IMR-90 (cell line): ENCODE measurements around the gene TBX1. TPM values are rescaled to one million over a fixed set of nuclear protein-coding genes. Genes with fewer than 3 reads are reported as not detected.

Experiments used
- ATAC-seq: fragments of 200-7000 bp; cut with Tn5 transposase; 2 replicates; pipeline ENCODE4 v1.9.1; 2020; ENCODE audit warnings: low read depth, mild to moderate bottlenecking, moderate library complexity
- BruUV-seq: library from RNA; stranded (reverse); fragments of 400-500 nt; replicated peaks from 2 replicates; lab custom pipeline; 2021; lab: Mats Ljungman, UMichigan
- CTCF ChIA-PET: fragments of 300-600 bp; formaldehyde crosslinking; extraction: SDS; loops from one replicate; lab custom pipeline; 2021; ENCODE audit warnings: antibody characterized with exemption; lab: Yijun Ruan, JAX
- POLR2A ChIA-PET: fragments of 300-600 bp; sonication (Branson Sonifier 250); formaldehyde crosslinking; loops from one replicate; lab custom pipeline; 2022; ENCODE audit warnings: antibody characterized with exemption; ENCODE audit not compliant: unreplicated experiment; lab: Charles Lee
- DNase-seq: peaks from one replicate; pipeline ENCODE4 v3.0.0; 2013
- H2AFZ ChIP-seq: replicated peaks from 2 replicates; pipeline ENCODE3; 2013; ENCODE audit warnings: low read length, mild to moderate bottlenecking; ENCODE audit not compliant: poor library complexity
- H2AK5ac ChIP-seq: 2 replicates; pipeline ENCODE4 v1.6.1; 2013; ENCODE audit warnings: low read depth, low read length, inconsistent platforms
- H2AK9ac ChIP-seq: replicated peaks from 2 replicates; pipeline ENCODE3; 2013; ENCODE audit warnings: mild to moderate bottlenecking, low read depth, low read length, moderate library complexity; ENCODE audit not compliant: poor library complexity
- H2BK120ac ChIP-seq: 2 replicates; pipeline ENCODE4 v1.6.1; 2013; ENCODE audit warnings: low read depth, low read length, inconsistent platforms
- H2BK15ac ChIP-seq: 3 replicates; pipeline ENCODE4 v1.6.1; 2013; ENCODE audit warnings: low read depth, low read length, inconsistent platforms
- H2BK20ac ChIP-seq: 2 replicates; pipeline ENCODE4 v1.6.1; 2013; ENCODE audit warnings: low read depth, mild to moderate bottlenecking, inconsistent platforms, low read length, moderate library complexity
- H2BK5ac ChIP-seq: 2 replicates; pipeline ENCODE4 v1.6.1; 2013; ENCODE audit warnings: mild to moderate bottlenecking, low read depth, low read length, inconsistent platforms; ENCODE audit not compliant: poor library complexity, severe bottlenecking
- H3K14ac ChIP-seq: replicated peaks from 2 replicates; pipeline ENCODE4 v1.6.1; 2013; ENCODE audit warnings: low read depth, low read length, inconsistent platforms
- H3K18ac ChIP-seq: 2 replicates; pipeline ENCODE4 v1.6.1; 2013; ENCODE audit warnings: low read depth, low read length, control low read depth
- H3K23ac ChIP-seq: 2 replicates; pipeline ENCODE4 v1.6.1; 2013; ENCODE audit warnings: low read depth, low read length, inconsistent platforms
- H3K27ac ChIP-seq: 2 replicates; pipeline ENCODE4 v1.5.1; 2013; ENCODE audit warnings: mild to moderate bottlenecking, control low read depth, low read length; ENCODE audit not compliant: insufficient read depth
- H3K27me3 ChIP-seq: 2 replicates; pipeline ENCODE4 v1.6.1; 2013; ENCODE audit warnings: low read length; ENCODE audit not compliant: control insufficient read depth, insufficient read depth
- H3K36me3 ChIP-seq: 2 replicates; pipeline ENCODE4 v1.6.1; 2013; ENCODE audit warnings: low read length, mixed read lengths; ENCODE audit not compliant: control insufficient read depth, insufficient read depth
- H3K4ac ChIP-seq: 2 replicates; pipeline ENCODE4 v1.6.1; 2013; ENCODE audit warnings: low read depth, low read length, inconsistent platforms
- H3K4me1 ChIP-seq: 2 replicates; pipeline ENCODE4 v1.6.1; 2013; ENCODE audit warnings: low read length, mixed read lengths; ENCODE audit not compliant: control insufficient read depth, insufficient read depth
- H3K4me2 ChIP-seq: 2 replicates; pipeline ENCODE4 v1.6.1; 2013; ENCODE audit warnings: low read depth, mild to moderate bottlenecking, control low read depth, low read length, moderate library complexity
- H3K4me3 ChIP-seq: 2 replicates; pipeline ENCODE4 v1.5.1; 2013; ENCODE audit warnings: low read depth, mild to moderate bottlenecking, control low read depth, low read length, moderate library complexity; ENCODE audit not compliant: insufficient read depth
- H3K56ac ChIP-seq: 2 replicates; pipeline ENCODE4 v1.6.1; 2013; ENCODE audit warnings: low read length, inconsistent platforms; ENCODE audit not compliant: insufficient read depth; ENCODE audit errors: extremely low read depth
- H3K79me1 ChIP-seq, 2 experiments: 2 replicates each; pipeline ENCODE4 v1.6.1; 2013; ENCODE audit warnings: low read length in 2 of 2, inconsistent platforms in 1 of 2, low read depth in 1 of 2
- H3K9ac ChIP-seq: 2 replicates; pipeline ENCODE4 v1.6.1; 2013; ENCODE audit warnings: low read depth, low read length, control low read depth
- H3K9me1 ChIP-seq: 2 replicates; pipeline ENCODE4 v1.6.1; 2013; ENCODE audit warnings: low read length, inconsistent platforms; ENCODE audit not compliant: insufficient read depth
- H3K9me3 ChIP-seq: 2 replicates; pipeline ENCODE4 v1.6.1; 2013; ENCODE audit warnings: low read length; ENCODE audit not compliant: control insufficient read depth, insufficient read depth
- H4K20me1 ChIP-seq: 2 replicates; pipeline ENCODE4 v1.6.1; 2013; ENCODE audit warnings: low read length, inconsistent platforms; ENCODE audit not compliant: insufficient read depth
- H4K5ac ChIP-seq: 2 replicates; pipeline ENCODE4 v1.6.1; 2013; ENCODE audit warnings: mild to moderate bottlenecking, low read depth, low read length, control low read depth
- H4K8ac ChIP-seq, 2 experiments: 2 replicates each; pipeline ENCODE4 v1.6.1; 2013; ENCODE audit warnings: low read depth in 2 of 2, low read length in 2 of 2, control low read depth in 1 of 2, inconsistent platforms in 1 of 2
- H4K91ac ChIP-seq: 2 replicates; pipeline ENCODE4 v1.6.1; 2013; ENCODE audit warnings: low read depth, low read length, inconsistent platforms; ENCODE audit not compliant: insufficient read depth
- BHLHE40 ChIP-seq: fragments of 150-350 bp; IDR thresholded peaks from 2 replicates; pipeline ENCODE4 v1.6.1; 2016; ENCODE audit warnings: mild to moderate bottlenecking, low read depth, low read length
- CTCF ChIP-seq: conservative IDR thresholded peaks from 2 replicates; pipeline ENCODE4 v1.5.1; 2012; ENCODE audit warnings: mild to moderate bottlenecking, low read depth, low read length, improper control_type of control experiment
- ELK1 ChIP-seq: fragments of 150-350 bp; IDR thresholded peaks from 2 replicates; pipeline ENCODE4 v1.6.1; 2016; ENCODE audit warnings: low read depth, mild to moderate bottlenecking, low read length, moderate library complexity, borderline replicate concordance
- FOS ChIP-seq: fragments of 150-350 bp; IDR thresholded peaks from 2 replicates; pipeline ENCODE4 v1.6.1; 2016; ENCODE audit warnings: low read depth, low read length
- MAFK ChIP-seq: IDR thresholded peaks from 2 replicates; pipeline ENCODE4 v1.6.1; 2012; ENCODE audit warnings: low read depth, low read length, improper control_type of control experiment
- MAZ ChIP-seq: IDR thresholded peaks from 2 replicates; pipeline ENCODE4 v1.6.1; 2012; ENCODE audit warnings: low read depth, mild to moderate bottlenecking, low read length, improper control_type of control experiment, moderate library complexity, borderline replicate concordance
- MXI1 ChIP-seq: IDR thresholded peaks from 2 replicates; pipeline ENCODE4 v1.6.1; 2012; ENCODE audit warnings: low read depth, mild to moderate bottlenecking, low read length, moderate library complexity, borderline replicate concordance
- NFE2L2 ChIP-seq: fragments of 150-350 bp; IDR thresholded peaks from 2 replicates; pipeline ENCODE4 v1.6.1; 2016; ENCODE audit warnings: low read depth, mild to moderate bottlenecking, low read length
- RAD21 ChIP-seq: IDR thresholded peaks from 2 replicates; pipeline ENCODE4 v1.6.1; 2012; ENCODE audit warnings: low read length, improper control_type of control experiment
- RCOR1 ChIP-seq: IDR thresholded peaks from 2 replicates; pipeline ENCODE4 v1.6.1; 2012; ENCODE audit warnings: mild to moderate bottlenecking, low read length, improper control_type of control experiment; ENCODE audit not compliant: insufficient replicate concordance
- RFX5 ChIP-seq: IDR thresholded peaks from 2 replicates; pipeline ENCODE4 v1.8.0; 2012; ENCODE audit warnings: low read depth, mild to moderate bottlenecking, low read length, moderate library complexity
- SMC3 ChIP-seq: fragments of 150-350 bp; IDR thresholded peaks from 2 replicates; pipeline ENCODE4 v1.6.1; 2016; ENCODE audit warnings: low read depth, mild to moderate bottlenecking, antibody characterized with exemption, low read length, moderate library complexity
- USF2 ChIP-seq: fragments of 150-350 bp; IDR thresholded peaks from 2 replicates; pipeline ENCODE4 v1.6.1; 2017; ENCODE audit warnings: mild to moderate bottlenecking, antibody characterized with exemption, low read length, low read depth
- WGBS, 2 experiments: methylation state at CpG; one replicate each; pipeline versions ENCODE4 v1.1.5 to v1.1.7; 2013; ENCODE audit warnings: missing lambda C conversion rate in 2 of 2; ENCODE audit not compliant: insufficient read length in 1 of 2; ENCODE audit errors: extremely low coverage in 2 of 2; 5-methylcytosine and 5-hydroxymethylcytosine counted together
- dilution Hi-C: fragments of 300-500 bp; cut with HindIII; formaldehyde crosslinking; loops from one replicate; pipeline ENCODE4 v1.14.3; 2018; ENCODE audit warnings: low sequenced_read_pairs; ENCODE audit not compliant: unreplicated experiment
- in situ Hi-C: fragments of 300-500 bp; cut with MboI; formaldehyde crosslinking; loops from 3 replicates; pipeline ENCODE4 v1.14.3; 2019; ENCODE audit warnings: low sequenced_read_pairs, inconsistent platforms, mixed read lengths
- intact Hi-C: fragments of 100-400 bp; cut with micrococcal nuclease; formaldehyde crosslinking; loops from 2 replicates; pipeline ENCODE4 v1.10.0; 2022
- polyA plus RNA-seq, 3 experiments: library from polyadenylated mRNA; depleted of rRNA; stranded (reverse); fragments of >200 nt; gene quantifications; 2 replicates each; pipeline ENCODE4 v1.2.3, GENCODE V29; 2012; ENCODE audit warnings: low replicate concordance in 1 of 3
- total RNA-seq: library from RNA; depleted of rRNA; stranded (reverse); fragments of >200 nt; gene quantifications from 2 replicates; pipeline ENCODE4 v1.2.3, GENCODE V29; 2012

The TBX1 gene
- total and polyA plus RNA-seq, 2 of the 4 experiments (the other 2 are of a cell fraction), result 0.03 TPM; not detected in 1

- ChIA-PET POLR2A (interaction anchor here (0.5 kb wide), 1 partner anchor 167 kb away, joined by 4 read pairs; no protein-coding TSS in a partner anchor), CTCF (interaction anchor here (0.5 to 2.0 kb wide), 24 partner anchors 9 to 228 kb away, joined by 3 to 27 read pairs (median 4); no protein-coding TSS in a partner anchor)
- Histone ChIP-seq H4K91ac (peak overlapping the region; percentile 72), H2AK5ac (peak overlapping the region; percentile 6; the same call in 1 of the 2 replicates), H2AK9ac (peak overlapping the region; percentile 92), H3K9ac (peak overlapping the region; percentile 28), H3K79me1 (no peaks in the 10 kb centered on the region), H2BK20ac (peak overlapping the region; percentile 8; the same call in 1 of the 2 replicates), H2AFZ (peak overlapping the region; percentile 96), H3K14ac (peak overlapping the region; percentile 43), H3K36me3 (no peaks in the 10 kb centered on the region), H3K18ac (no peak overlapping the region), H3K56ac (no peak overlapping the region), H3K27me3 (peaks cover 12% of the 10 kb centered on the region; the same call in 1 of the 2 replicates), H3K4me1 (no peaks in the 10 kb centered on the region; the same call in none of the 2 replicates), H3K4me2 (peak overlapping the region; percentile 70), H2BK15ac (no peak overlapping the region; the same call in 2 of the 3 replicates), H3K4me3 (peak overlapping the region; percentile 37), H4K5ac (peak overlapping the region; percentile 45), H4K20me1 (no peaks in the 10 kb centered on the region), H2BK120ac (peak overlapping the region; percentile 47), H3K4ac (peak overlapping the region; percentile 71), H3K23ac (no peak overlapping the region), H3K9me1 (no peaks in the 10 kb centered on the region), H4K8ac (peak overlapping the region; percentile 29 to 95), H3K9me3 (no peaks in the 10 kb centered on the region), H3K27ac (no peak overlapping the region), H2BK5ac (no peak overlapping the region)
- no TSS peak for BruUV-seq
- DNase-seq, result peak; percentile 67
- peak; percentile 97 for ATAC-seq
- WGBS, 2 experiments, result 6% methylated on average over 16 of the region's 48 CpGs; no CpG with 5 or more reads in 1 of the 2 experiments
- dilution Hi-C loops (no loop called here), in situ Hi-C loops (loop anchor here (5.0 kb wide), 1 partner anchor 181 kb away; no protein-coding TSS in a partner anchor), intact Hi-C loops (loop anchor here (1.0 to 5.0 kb wide), 3 partner anchors 121 to 281 kb away; partner anchors contain the start of genes GNB1L and RTL10)
- TF ChIP-seq FOS, result no peak
- TF ChIP-seq RFX5, result no peak
- TF ChIP-seq MXI1, result no peak
- TF ChIP-seq MAFK, result no peak
- no peak for TF ChIP-seq BHLHE40
- no peak for TF ChIP-seq RCOR1
- peak; percentile 97 for TF ChIP-seq CTCF
- TF ChIP-seq NFE2L2, result no peak
- TF ChIP-seq USF2, result no peak
- TF ChIP-seq ELK1, result no peak
- peak; percentile 82; the same call in 1 of the 2 replicates for TF ChIP-seq MAZ
- TF ChIP-seq RAD21, result peak; percentile 98
- peak; percentile 99 for TF ChIP-seq SMC3
Observed at GRCh38 chr22:19730655-19731360, 29.8 kb upstream of the TBX1 start.
